COLO829 (cell line): ENCODE results near the gene UGT2B7.

Experiments
- DNase-seq: peaks from one replicate; pipeline ENCODE4 v3.0.0; 2012; ENCODE audit warnings: low spot score

Gene UGT2B7

DNA sequence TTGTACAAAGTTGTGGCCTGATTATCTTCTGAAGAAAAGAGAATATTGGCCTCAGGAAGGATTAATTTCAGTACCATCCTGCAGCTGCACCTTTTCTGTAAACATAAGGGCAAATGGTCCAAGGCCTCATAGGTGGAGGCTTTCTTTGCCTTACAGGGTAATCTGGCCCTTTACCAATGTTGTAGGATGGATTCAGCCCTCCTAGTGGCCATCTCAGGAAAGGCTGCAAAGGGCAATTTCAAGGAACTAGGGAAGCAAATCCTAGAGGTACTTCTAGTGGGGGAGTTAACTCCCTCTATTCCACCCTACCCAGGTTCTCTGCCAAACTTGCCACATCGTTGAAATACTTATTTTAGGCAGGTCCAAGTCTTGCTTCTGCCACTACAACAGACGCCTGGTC lies 60.6 kb downstream of the UGT2B7 start:
- no peak for DNase-seq
